SJSA1 (cell line): ENCODE results near the gene ATG7. TPM values are rescaled to one million over a fixed set of nuclear protein-coding genes. Genes with fewer than 3 reads are reported as not detected.

ENCODE experiments used
- DNase-seq, 2 experiments: peaks; one replicate each; pipeline ENCODE4 v3.0.0-alpha.2; 2015 to 2020; ENCODE audit warnings: low spot score in 2 of 2, low read depth in 1 of 2
- H3K27ac ChIP-seq: fragments of 250-450 bp; sonication (Bioruptor Pico); 2 replicates; pipeline ENCODE4 v1.5.1; 2020; ENCODE audit warnings: mild to moderate bottlenecking, moderate library complexity
- H3K27me3 ChIP-seq: fragments of 250-450 bp; sonication (Bioruptor Pico); replicated peaks from 2 replicates; pipeline ENCODE4 v1.5.1; 2020; ENCODE audit warnings: mild to moderate bottlenecking, moderate library complexity
- H3K36me3 ChIP-seq: fragments of 250-450 bp; sonication (Bioruptor Pico); 2 replicates; pipeline ENCODE4 v1.5.1; 2020; ENCODE audit warnings: mild to moderate bottlenecking
- H3K4me1 ChIP-seq: fragments of 250-450 bp; sonication (Bioruptor Pico); replicated peaks from 2 replicates; pipeline ENCODE4 v1.6.1; 2021; ENCODE audit warnings: mild to moderate bottlenecking
- H3K4me3 ChIP-seq: fragments of 250-450 bp; sonication (Bioruptor Pico); 2 replicates; pipeline ENCODE4 v1.5.1; 2020; ENCODE audit warnings: mild to moderate bottlenecking
- H3K9me3 ChIP-seq: fragments of 250-450 bp; sonication (Bioruptor Pico); replicated peaks from 2 replicates; pipeline ENCODE4 v1.5.1; 2020; ENCODE audit warnings: mild to moderate bottlenecking
- total RNA-seq: library from RNA; depleted of rRNA; stranded (reverse); fragments of >200 nt; shearing (Covaris generic); gene quantifications from 2 replicates; pipeline ENCODE4 v1.2.3, GENCODE V29; 2014

The ATG7 gene
- total RNA-seq, 1 experiment from 2014 or later = 45.2 TPM

DNA sequence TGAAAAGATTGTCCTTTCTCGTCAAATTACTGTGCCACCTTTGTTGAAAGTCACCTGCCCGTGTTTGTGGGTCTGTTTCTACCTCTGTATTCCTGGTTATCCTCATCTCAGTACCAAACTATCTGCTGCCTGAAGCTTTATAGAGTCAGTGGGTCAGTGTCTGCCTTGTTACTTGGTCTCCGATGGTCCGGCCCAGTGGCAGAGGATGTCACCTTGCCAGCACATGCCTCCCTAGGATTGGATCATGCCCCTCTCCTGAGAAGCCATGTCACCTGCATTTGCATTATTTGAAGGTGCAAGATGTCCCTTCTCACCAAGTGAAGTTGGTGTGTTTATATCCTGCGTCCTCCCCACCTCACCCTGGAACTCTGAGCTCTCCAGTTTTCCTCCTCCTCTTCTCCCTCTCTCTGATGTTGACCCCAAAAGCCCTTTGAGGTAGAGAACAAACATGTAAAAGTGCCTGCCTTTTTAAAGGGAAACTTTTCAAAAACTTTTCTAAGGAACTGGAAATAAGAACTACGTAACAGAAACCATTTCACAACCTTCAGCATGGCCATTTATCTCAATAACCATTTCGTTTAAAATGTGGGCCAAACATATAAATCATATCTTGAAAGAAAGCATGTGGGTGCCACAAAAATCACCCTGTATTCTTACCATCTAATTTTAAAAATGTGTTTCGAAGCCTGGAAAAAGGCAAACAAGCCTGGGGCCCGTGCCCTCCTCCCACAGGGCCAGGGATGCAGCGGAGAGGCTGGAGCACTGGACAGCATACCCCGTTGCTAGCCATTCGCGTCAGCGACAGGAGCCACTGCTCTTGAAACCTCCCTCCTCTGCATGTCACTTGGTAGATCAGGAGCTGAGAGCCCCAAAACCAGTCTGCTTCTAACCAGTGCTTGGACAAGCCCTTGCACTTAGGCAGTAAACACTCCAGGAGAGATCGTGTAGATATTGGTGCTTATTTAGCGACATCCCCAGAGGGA, 269.4 kb downstream of the ATG7 start:
- Histone ChIP-seq H3K4me3 (no peak overlapping the region), H3K4me1 (peaks cover 29% of the 10 kb centered on the region), H3K27ac (no peak overlapping the region), H3K9me3 (no peaks in the 10 kb centered on the region), H3K27me3 (no peaks in the 10 kb centered on the region), H3K36me3 (no peaks in the 10 kb centered on the region)
- no peak for DNase-seq

DNA sequence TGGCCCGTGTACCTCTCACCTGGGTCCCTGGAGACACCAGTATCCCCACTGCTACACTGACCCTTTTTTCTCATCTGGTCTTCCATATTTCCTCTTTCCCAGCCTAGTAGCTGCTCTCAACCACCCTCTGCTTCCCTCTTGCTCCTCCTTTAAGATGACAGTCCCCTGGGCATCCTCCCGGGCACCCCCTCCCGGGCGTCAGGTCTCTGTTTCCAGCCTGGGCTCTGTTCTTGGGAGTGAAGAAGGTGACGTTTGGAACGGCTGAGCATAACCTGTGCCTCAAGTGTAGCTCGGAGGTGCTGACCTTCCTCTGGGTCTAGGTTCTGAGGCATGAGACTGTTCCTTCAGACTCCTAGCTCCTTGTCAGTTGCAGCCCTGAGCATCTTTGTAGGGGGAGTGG, 270.4 kb downstream of the ATG7 start:
- no peak for DNase-seq
- Histone ChIP-seq H3K27ac (no peak overlapping the region), H3K4me1 (peaks cover 39% of the 10 kb centered on the region), H3K4me3 (no peak overlapping the region), H3K36me3 (no peaks in the 10 kb centered on the region; the same call in 1 of the 2 replicates), H3K9me3 (no peaks in the 10 kb centered on the region), H3K27me3 (no peaks in the 10 kb centered on the region)

DNA sequence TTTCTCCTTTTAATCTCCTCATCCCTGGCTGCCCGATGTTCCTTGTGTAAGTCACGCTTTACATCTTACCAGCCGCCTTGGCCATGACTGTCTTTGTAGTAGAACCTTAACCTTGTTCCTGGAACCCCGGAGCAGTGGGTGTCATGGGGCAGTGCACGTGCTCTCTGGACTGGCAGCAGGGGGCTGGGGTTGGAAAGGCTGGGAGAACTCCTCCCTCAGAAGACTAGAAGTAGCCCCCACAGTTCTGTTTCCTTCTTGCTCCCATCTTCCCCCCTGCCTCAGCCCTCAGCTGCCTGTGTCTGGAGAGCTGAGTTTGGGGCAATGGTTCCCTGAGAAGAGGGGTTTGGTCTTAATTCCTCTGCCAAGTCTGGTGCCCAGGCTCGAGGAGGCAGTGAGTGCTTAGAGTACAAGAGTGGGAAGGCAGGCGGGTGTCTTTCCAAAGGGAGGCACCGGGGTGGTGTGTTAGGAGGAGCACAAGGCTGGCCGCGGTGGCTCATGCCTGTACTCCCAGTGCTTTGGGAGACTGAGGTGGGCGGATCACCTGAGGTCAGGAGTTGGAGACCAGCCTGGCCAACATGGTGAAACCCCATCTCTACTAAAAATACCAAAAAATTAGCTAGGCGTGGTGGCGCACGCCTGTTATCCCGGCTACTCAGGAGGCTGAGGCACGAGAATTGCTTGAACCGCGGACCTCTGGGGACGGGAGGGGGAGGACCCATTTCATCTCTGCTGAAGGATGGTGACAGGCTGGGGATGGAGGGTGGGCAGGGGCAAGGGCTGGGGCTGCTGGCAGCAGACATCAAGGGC, 271.1 kb downstream of the ATG7 start:
- no peak overlapping the region for H3K4me3 ChIP-seq
- no peak for DNase-seq

DNA sequence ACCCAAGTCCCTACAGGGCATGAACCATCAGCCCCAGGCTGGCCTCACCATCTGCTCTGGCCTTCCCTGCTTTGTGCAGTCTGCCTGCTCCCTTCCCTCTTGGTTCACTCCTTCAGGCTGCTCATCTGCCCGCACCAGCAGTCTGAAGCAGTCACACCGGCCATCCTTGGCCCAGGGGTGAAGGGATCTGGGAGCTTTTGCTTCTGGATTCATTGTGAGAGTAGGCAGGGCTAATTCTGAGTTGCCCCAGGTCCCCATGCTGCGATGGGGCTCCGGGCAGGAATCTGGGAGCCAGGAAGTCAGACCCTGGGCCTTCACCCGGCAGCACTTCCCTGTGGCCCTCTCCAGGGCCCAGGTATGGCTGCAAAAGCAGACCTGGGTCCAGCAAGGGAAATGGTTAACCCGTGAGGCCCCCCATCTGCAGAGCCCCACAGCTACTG, 271.8 kb downstream of the ATG7 start:
- Histone ChIP-seq H3K4me1 (peaks cover 50% of the 10 kb centered on the region), H3K9me3 (no peaks in the 10 kb centered on the region), H3K36me3 (no peaks in the 10 kb centered on the region; the same call in 1 of the 2 replicates), H3K27me3 (no peaks in the 10 kb centered on the region), H3K27ac (no peak overlapping the region; the same call in 1 of the 2 replicates), H3K4me3 (no peak overlapping the region)
- no peak for DNase-seq

More for the DNA sequence above, 271.1 kb downstream of the ATG7 start:
- H3K9me3 ChIP-seq = no peaks in the 10 kb centered on the region
- no peaks in the 10 kb centered on the region; the same call in 1 of the 2 replicates for H3K36me3 ChIP-seq
- no peak overlapping the region for H3K27ac ChIP-seq
- no peaks in the 10 kb centered on the region for H3K27me3 ChIP-seq
- H3K4me1 ChIP-seq = peaks cover 44% of the 10 kb centered on the region

DNA sequence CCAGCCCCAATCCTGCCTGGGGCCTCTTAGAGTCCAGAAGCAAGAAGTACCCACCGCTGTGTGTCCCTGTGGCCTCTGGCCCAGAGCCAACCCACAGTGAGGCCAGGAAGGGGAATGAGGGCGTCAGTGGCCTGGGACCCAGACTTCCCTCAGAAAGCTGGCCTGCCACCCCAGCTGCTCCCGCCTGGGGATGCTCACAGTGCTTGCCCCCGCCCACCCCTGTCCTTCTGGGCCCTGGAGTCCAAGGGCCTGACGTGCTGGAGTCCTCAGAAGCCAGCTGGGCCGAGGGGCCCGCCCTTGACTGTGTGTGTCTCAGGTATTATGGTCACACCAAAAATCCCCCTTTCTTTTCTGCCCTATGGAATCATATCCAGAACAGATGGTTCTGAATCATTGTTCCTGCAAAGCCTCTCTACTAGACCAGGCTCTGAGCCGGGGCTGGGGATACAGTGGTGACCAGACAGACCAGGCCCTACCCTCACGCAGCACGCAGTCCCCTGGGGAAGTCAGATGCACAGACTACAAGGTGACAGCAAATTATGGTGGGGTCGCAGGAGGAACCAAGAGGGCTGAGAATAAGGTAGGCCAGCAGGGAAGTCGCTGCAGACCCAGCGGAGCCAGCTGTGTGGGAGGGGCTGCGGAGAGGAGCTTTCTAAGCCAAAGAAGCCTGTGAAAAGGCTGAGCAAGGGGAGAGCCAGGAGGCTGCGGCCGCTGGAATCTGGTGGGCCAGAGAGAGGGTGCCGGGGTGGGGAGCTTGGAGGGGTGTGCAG, 272.4 kb downstream of the ATG7 start:
- Histone ChIP-seq H3K4me3 (no peak overlapping the region), H3K27ac (peak overlapping the region; percentile 10; the same call in 1 of the 2 replicates), H3K36me3 (no peaks in the 10 kb centered on the region; the same call in 1 of the 2 replicates), H3K27me3 (no peaks in the 10 kb centered on the region), H3K4me1 (peaks cover 56% of the 10 kb centered on the region), H3K9me3 (no peaks in the 10 kb centered on the region)
- DNase-seq = peak; percentile 64 to 77

DNA sequence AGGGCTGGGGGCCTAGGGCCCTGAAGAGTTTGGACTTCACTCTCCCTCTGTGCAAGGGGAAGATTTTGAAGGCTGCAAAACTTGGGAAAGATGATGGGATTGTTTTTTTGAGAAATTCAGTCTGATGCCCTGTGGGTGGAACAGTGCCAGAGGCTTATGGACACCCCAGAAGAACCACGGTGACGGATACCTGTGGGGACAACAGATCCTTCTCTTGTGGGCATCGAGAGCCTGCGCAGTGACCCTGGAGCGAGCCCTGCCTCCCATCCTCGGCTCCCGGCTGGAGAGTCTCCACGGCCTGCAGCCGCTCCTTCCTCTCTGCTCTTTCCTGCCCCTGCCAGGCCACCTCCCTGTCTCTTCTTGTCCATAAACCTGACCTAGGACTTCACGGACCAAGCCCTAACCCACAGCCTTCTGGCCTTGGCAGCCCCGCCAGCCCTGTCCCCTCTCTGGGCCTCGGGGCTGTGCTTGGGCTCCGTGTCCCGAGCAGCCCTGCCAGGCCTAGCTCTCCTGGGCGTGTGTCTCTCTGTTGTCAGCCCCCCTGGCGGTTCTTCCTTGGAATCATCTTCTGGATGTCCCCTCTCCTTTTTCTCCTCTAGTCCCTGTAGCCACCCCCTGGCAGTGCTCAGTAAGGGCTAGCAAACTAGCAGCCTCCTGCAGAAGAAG, 273.1 kb downstream of the ATG7 start:
- H3K27ac ChIP-seq = no peak overlapping the region
- no peaks in the 10 kb centered on the region; the same call in 1 of the 2 replicates for H3K36me3 ChIP-seq
- H3K9me3 ChIP-seq = no peaks in the 10 kb centered on the region
- H3K4me3 ChIP-seq = no peak overlapping the region
- no peaks in the 10 kb centered on the region for H3K27me3 ChIP-seq
- H3K4me1 ChIP-seq = peaks cover 58% of the 10 kb centered on the region
- no peak for DNase-seq

DNA sequence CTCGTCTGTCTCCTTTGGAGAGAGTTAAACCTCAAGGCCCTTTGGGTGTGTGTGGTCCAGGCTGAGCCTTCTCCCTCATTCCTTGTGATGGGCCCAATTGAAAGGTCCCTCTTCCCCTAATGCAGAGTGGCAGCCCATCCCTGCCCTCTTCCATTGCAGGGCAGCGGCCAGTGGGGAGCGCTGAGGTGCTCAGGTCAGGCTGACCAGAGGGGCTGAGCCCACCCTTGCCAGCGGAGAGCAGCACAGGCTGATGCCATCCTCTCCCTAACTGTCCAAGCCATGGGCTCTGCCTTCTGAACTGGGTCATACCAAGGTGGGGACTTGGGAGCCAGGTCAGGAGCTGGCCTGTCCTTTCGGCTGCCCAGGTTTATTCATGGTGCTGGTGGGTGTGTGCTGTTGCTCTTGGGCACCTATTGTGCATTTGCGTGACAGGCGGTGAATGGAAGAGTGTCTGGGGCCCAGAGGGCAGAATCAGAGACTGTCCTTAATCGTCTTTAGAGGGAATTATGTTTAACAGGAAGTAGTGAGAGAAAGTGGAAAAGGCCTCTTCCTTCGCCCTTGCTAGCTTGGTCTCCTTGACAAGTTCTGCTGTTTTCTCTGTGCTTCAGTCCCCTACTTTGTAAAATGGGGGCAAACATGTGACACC, 274.6 kb downstream of the ATG7 start:
- Histone ChIP-seq H3K27me3 (no peaks in the 10 kb centered on the region), H3K27ac (no peak overlapping the region), H3K36me3 (peaks cover 9% of the 10 kb centered on the region), H3K4me1 (peaks cover 58% of the 10 kb centered on the region), H3K9me3 (no peaks in the 10 kb centered on the region), H3K4me3 (no peak overlapping the region)
- no peak for DNase-seq

DNA sequence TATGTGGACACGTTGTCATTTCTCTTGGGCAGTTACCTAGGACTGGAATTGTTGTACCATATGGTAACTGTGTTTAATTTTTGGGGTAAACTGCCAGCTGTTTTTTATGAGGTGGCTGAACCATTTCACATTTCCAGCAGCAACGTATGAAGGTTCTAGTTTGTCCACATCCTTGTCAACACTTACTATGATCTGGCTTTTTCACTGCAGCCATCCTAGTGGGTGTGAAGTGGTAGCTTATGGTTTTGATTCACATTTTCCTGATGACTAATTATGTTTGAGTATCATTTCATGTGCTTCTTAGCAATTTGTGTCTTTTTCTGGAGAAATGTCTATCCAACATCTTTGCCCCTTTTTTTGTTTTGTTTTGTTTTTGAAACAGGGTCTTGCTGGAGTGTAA, 275.3 kb downstream of the ATG7 start:
- Histone ChIP-seq H3K36me3 (peaks cover 9% of the 10 kb centered on the region), H3K9me3 (no peaks in the 10 kb centered on the region), H3K4me3 (no peak overlapping the region), H3K27ac (no peak overlapping the region), H3K27me3 (no peaks in the 10 kb centered on the region), H3K4me1 (peaks cover 58% of the 10 kb centered on the region)
- no peak for DNase-seq

DNA sequence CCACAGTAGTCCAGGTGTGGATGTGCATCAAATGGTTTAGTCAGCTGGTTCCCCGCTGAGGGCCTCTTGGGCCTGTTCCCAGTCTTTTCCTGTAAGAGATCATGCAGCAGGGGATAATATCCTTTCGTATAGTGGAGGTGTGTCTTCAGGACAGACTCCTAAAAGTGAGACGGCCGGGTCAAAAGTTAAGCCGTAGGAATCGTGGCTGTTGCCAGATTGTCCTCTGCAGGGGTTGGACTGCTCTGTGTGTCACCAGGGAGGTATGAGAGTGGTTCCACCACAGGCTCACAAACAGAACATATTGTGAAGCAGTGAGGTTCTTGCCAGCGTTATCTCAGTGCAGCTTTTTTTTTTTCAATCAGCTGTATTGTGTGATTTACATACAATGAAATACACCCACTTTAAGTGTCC, 276.5 kb downstream of the ATG7 start:
- Histone ChIP-seq H3K9me3 (no peaks in the 10 kb centered on the region), H3K27me3 (no peaks in the 10 kb centered on the region), H3K4me1 (peaks cover 63% of the 10 kb centered on the region), H3K27ac (0 out of 2 replicates have a peak overlapping the region, but pooled peaks have one; percentile 17), H3K36me3 (peaks cover 9% of the 10 kb centered on the region), H3K4me3 (no peak overlapping the region)
- DNase-seq = peak in 1 of 2 experiments; percentile 49

DNA sequence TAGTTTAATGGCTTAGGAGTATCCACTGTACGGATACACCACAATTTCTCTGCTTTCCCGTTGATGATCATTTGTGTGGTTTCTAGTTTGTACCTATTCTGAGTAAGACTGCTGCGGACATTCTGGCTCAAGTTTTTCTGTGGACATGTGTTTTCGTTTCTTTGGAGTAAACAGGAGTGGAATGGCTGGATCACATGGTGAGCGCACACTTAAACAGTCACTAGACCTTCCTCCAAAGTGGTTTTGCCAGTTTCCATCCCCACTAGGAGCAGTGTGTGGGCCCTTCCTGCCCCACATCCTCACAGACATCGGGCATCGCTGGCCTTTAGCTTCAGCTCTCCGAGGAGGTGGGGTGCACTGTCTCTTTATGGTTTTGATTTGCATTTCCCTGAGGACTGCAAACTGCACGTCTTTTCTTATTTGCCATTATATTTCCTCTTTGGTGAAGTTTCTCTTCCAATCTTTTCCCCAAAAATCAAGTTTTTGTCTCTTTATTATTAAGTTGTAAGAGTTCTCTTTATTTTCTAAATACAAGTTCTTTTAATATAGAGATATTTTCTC, 277.5 kb downstream of the ATG7 start:
- Histone ChIP-seq H3K9me3 (no peaks in the 10 kb centered on the region), H3K27me3 (no peaks in the 10 kb centered on the region), H3K27ac (no peak overlapping the region; the same call in 1 of the 2 replicates), H3K4me3 (no peak overlapping the region), H3K4me1 (peaks cover 60% of the 10 kb centered on the region), H3K36me3 (peaks cover 18% of the 10 kb centered on the region)
- no peak for DNase-seq

DNA sequence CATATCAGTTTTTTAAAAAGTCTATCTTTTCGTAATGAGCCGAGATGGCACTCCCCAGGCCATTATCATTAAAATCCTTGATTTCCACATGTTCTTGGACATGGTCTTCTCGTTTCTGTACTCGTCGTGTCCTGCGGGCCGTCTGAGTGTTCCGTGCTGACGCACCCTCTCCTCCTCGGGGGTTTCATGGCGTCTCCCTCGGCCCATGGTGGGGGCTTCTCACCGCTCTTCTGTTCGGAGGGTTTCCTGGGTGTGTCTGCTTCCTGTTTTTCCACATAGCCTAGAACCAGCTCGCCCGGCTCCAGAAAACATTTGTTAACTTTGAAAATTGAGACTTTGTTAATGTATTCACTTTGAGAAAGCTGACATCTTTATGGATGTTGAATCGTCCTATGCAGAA, 278.8 kb downstream of the ATG7 start:
- Histone ChIP-seq H3K4me3 (no peak overlapping the region), H3K4me1 (peaks cover 47% of the 10 kb centered on the region), H3K27me3 (no peaks in the 10 kb centered on the region), H3K27ac (no peak overlapping the region), H3K9me3 (no peaks in the 10 kb centered on the region), H3K36me3 (peaks cover 32% of the 10 kb centered on the region)
- DNase-seq = no peak
